ENCODE results near the gene CLEC4A.
"Not testable (repeated sequence)": the region's sequence is repeated elsewhere in the genome, so short reads cannot be mapped to it uniquely, and the experiment has no call there.

Gene CLEC4A

DNA sequence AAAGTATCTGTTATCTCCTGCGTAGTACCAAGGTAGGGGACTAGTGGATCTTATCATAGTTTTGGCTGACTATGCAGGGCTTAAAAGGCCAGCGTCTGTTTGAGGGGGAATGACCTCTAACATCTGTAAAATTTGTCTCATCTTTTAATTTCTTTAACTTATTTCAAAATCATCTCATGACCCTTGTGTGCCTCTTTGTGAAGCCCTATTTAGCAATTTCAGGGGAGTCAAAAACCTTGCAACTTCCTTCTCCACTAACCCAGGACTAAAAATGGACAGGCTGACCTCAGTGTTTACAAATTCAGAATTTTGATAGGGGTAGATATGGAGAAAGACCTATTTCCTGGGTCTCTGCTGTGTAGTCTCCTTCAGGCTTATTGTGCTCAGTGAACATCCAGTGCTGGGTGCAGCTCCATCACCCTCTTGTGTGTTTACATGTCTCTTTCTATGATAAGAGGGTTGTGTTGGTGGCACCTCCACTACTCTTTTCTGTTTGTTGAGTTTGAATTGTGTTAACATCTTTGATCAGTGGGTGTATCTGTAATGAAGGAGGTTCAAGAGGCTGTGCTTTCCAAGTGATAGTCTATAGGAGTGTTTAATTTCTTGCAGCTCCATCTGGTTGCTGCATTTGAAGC lies 27.0 kb upstream of the CLEC4A start:
- TF ChIP-seq, protein P1, sequence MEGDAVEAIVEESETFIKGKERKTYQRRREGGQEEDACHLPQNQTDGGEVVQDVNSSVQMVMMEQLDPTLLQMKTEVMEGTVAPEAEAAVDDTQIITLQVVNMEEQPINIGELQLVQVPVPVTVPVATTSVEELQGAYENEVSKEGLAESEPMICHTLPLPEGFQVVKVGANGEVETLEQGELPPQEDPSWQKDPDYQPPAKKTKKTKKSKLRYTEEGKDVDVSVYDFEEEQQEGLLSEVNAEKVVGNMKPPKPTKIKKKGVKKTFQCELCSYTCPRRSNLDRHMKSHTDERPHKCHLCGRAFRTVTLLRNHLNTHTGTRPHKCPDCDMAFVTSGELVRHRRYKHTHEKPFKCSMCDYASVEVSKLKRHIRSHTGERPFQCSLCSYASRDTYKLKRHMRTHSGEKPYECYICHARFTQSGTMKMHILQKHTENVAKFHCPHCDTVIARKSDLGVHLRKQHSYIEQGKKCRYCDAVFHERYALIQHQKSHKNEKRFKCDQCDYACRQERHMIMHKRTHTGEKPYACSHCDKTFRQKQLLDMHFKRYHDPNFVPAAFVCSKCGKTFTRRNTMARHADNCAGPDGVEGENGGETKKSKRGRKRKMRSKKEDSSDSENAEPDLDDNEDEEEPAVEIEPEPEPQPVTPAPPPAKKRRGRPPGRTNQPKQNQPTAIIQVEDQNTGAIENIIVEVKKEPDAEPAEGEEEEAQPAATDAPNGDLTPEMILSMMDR (IDR thresholded peaks at IDR 0.05; ENCODE audit: low read depth, low read length): no peak
- no peak for DNase-seq (ENCODE audit: extremely low read depth, low read depth)

DNA sequence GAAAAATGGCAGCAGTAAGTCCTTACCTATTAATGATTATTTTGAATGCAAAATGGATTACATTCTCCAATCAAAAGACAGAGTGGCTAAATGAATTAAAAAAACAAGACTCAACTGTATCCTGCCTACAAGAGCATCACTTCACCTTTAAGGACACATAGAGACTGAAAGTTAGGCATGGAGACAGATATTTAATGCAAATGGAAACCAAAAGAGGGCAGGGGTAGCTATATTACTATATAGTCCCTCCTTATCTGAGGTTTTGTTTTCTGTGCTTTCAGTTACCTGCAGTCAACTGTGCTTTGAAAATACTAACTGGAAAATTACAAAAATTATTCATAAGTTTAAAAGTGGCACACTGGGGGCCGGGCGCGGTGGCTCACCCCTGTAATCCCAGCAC lies 24.2 kb upstream of the CLEC4A start:
- TF ChIP-seq, protein P1 (IDR thresholded peaks at IDR 0.05; ENCODE audit: low read depth, low read length): no peak
- DNase-seq (ENCODE audit: extremely low read depth, low read depth): no peak

DNA sequence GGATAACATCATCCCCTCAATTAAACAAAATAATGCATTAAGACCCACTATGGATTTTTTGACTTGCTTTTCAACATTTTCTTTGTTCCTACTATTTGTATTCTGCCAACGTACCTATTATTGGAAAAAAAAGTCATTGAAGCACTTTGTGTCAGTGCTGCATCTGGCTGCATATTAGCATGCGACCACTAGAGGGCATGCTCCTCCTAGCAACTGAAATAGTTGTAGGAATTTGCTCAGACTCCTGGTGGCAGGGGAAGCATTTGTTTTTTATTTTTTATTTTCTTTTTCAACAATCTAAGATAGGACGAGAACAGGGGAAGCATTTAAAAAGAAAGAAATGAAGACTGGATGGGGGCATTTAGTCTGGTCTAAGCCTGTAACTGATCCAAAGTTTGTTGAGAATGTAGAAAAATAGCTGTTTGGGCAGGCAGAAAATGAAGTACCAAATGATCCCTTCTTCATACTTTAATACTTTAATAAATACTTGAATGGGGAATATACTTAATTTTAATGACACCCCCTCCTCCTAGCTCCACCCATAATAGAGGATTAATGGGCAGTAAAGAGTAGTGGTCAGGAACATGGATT lies 14.5 kb upstream of the CLEC4A start:
- TF ChIP-seq, protein P1 (IDR thresholded peaks at IDR 0.05; ENCODE audit: low read depth, low read length): peak; percentile 99
- peak; percentile 54 for DNase-seq (ENCODE audit: extremely low read depth, low read depth)

DNA sequence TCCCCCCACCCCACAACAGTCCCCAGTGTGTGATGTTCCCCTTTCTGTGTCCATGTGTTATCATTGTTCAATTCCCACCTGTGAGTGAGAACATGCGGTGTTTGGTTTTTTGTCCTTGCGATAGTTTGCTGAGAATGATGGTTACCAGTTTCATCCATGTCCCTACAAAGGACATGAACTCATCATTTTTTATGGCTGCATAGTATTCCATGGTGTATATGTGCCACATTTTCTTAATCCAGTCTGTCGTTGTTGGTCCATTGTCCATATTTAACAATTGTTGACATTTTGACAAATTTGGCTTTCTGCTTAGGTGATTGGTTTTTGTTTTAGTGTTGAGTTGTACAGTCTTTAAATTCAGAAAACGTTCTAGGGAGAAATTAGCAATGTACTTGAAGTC lies 10.3 kb upstream of the CLEC4A start:
- not testable (repeated sequence) for DNase-seq (ENCODE audit: extremely low read depth, low read depth)

GRCh38 chr12:8120072-8120713 lies 3.2 kb upstream of the CLEC4A start:
- no peak for DNase-seq (ENCODE audit: extremely low read depth, low read depth)
- TF ChIP-seq, protein P1 (IDR thresholded peaks at IDR 0.05; ENCODE audit: low read depth, low read length): no peak

DNA sequence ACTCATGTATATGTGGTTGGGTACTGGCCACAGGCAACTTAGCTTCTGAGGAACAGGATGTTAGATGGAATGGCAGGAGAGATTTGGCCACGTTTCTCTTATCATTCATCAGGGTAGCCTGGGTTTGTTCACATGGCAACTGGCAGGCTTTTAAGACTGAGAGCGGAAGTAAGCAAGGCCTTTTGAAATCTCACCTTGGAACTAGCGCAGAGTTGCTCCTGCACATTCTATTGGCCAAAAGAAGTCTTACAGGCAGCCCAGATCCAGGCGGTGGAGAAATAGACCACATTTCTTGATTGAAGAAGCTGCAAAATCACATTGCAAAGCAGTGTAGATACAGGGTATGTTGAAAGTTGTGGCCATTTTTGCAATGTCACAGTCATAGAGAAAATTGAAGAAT lies 3.7 kb downstream of the CLEC4A start:
- TF ChIP-seq, protein P1 (IDR thresholded peaks at IDR 0.05; ENCODE audit: low read depth, low read length): no peak
- no peak for DNase-seq (ENCODE audit: extremely low read depth, low read depth)

- not testable (repeated sequence) for DNase-seq (ENCODE audit: extremely low read depth, low read depth)
Measured at GRCh38 chr12:8133636-8134397, 10.4 kb downstream of the CLEC4A start.

- not testable (repeated sequence) for DNase-seq (ENCODE audit: extremely low read depth, low read depth)
Measured at GRCh38 chr12:8134398-8134930, 11.0 kb downstream of the CLEC4A start.

DNA sequence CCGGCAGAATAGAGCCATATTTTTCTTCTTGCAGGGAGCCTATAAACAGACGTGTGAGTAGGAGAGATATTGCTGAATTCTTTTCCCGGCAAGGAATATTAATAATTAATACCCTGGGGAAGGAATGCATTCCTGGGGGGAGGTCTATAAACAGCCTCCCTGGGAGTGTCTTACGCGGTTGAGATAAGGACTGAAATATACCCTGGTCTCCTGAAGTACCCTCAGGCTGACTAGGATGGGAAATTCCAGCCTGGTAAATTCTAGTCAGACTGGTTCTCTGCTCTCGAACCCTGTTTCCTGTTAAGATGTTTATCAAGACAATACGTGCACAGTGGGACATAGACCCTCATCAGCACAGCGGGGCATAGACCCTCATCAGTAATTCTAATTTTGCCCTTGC lies 18.2 kb downstream of the CLEC4A start:
- DNase-seq (ENCODE audit: extremely low read depth, low read depth): not testable (repeated sequence)

Measured in AG09319 (cell line).